Transverse colon (tissue), 4 donors: ENCODE measurements around the gene KCNG4. TPM values are rescaled to one million over a fixed set of nuclear protein-coding genes. Genes with fewer than 3 reads are reported as not detected.

ENCODE experiments used
- DNase-seq: peaks from one replicate; pipeline ENCODE4 v3.0.0-alpha.2; 2019
- H3K27ac ChIP-seq, 4 donors: fragments of 200-600 bp; sonication (generic); 2 replicates each; pipeline ENCODE4 v1.5.1; 2016 to 2018; ENCODE audit warnings: inconsistent platforms in 4 of 4
- H3K27me3 ChIP-seq: fragments of 200-600 bp; sonication (generic); 2 replicates; pipeline ENCODE4 v1.5.1; 2017; ENCODE audit warnings: inconsistent platforms
- H3K36me3 ChIP-seq, 4 donors: fragments of 200-600 bp; sonication (generic); 2 replicates each; pipeline ENCODE4 v1.5.1; 2017 to 2019; ENCODE audit warnings: inconsistent platforms in 4 of 4
- H3K4me1 ChIP-seq, 4 donors: fragments of 200-600 bp; sonication (generic); 2 replicates each; pipeline ENCODE4 v1.5.1; 2017 to 2020; ENCODE audit warnings: inconsistent platforms in 4 of 4
- H3K4me3 ChIP-seq, 4 donors: fragments of 200-600 bp; sonication (generic); 1 replicate in 1 of 4; 2 replicates in 3 of 4; pipeline versions ENCODE4 v1.5.1 to v1.6.1; 2017 to 2019; ENCODE audit warnings: inconsistent platforms in 4 of 4
- H3K9me3 ChIP-seq, 2 donors: fragments of 200-600 bp; sonication (generic); 2 replicates each; pipeline ENCODE4 v1.5.1; 2017 to 2019; ENCODE audit warnings: inconsistent platforms in 2 of 2
- CTCF ChIP-seq, 5 experiments: fragments of 200-600 bp in 3 of 5; fragments of 450-650 bp in 2 of 5; sonication (generic) in 3 of 5; IDR thresholded peaks; 1 replicate in 2 of 5; 2 replicates in 3 of 5; pipeline ENCODE4 v1.5.1; 2016 to 2017; ENCODE audit warnings: antibody characterized with exemption in 5 of 5, inconsistent platforms in 3 of 5, mild to moderate bottlenecking in 2 of 5, moderate library complexity in 1 of 5
- EP300 ChIP-seq: sonication (generic); formaldehyde crosslinking; IDR thresholded peaks from one replicate; pipeline ENCODE4 v1.6.1; 2017; ENCODE audit warnings: antibody characterized with exemption, low read depth
- POLR2A ChIP-seq: fragments of 450-650 bp; IDR thresholded peaks from one replicate; pipeline ENCODE4 v1.6.1; 2016; ENCODE audit warnings: antibody characterized with exemption, mild to moderate bottlenecking, moderate library complexity
- POLR2AphosphoS5 ChIP-seq, 3 donors: sonication (generic); formaldehyde crosslinking; IDR thresholded peaks; one replicate each; pipeline ENCODE4 v1.6.1; 2016; ENCODE audit warnings: antibody characterized with exemption in 3 of 3
- WGBS, 2 donors: methylation state at CpG; one replicate each; pipeline ENCODE4 v1.1.5; 2018; ENCODE audit warnings: low coverage in 1 of 2; 5-methylcytosine and 5-hydroxymethylcytosine counted together
- in situ Hi-C, 4 donors: fragments of 200-750 bp; cut with MboI; loops; one replicate each; pipeline versions ENCODE4 v1.15.0 to v1.15.1; 2017; ENCODE audit warnings: low sequenced_read_pairs in 3 of 4, low pct_ligation_motif_present in 1 of 4, low pct_unique_long_range_greater_than_20kb in 1 of 4
- intact Hi-C: fragments of 100-400 bp; cut with DNase I; formaldehyde crosslinking; loops from one replicate; pipeline ENCODE4 v1.15.1; 2023; ENCODE audit warnings: low total_unique reads
- total RNA-seq, 4 donors: library from RNA; depleted of rRNA; stranded (reverse); fragments of >200 nt; gene quantifications; one replicate each; pipeline ENCODE4 v1.1.0, GENCODE V29; 2016

Gene KCNG4
- total RNA-seq, 4 donors from 2014 or later = not detected

- Histone ChIP-seq H3K4me3 (no peak overlapping the region), H3K36me3 (peaks cover 0 to 5% (median 2%) of the 10 kb centered on the region in 4 donors), H3K27me3 (no peaks in the 10 kb centered on the region), H3K27ac (no peak overlapping the region), H3K9me3 (no peaks in the 10 kb centered on the region), H3K4me1 (peaks cover 19 to 28% (median 22%) of the 10 kb centered on the region in 4 donors)
- TF ChIP-seq EP300 = no peak
- TF ChIP-seq POLR2AphosphoS5 (IDR thresholded peaks at IDR 0.05) = no peak
- no peak for TF ChIP-seq CTCF (IDR thresholded peaks at IDR 0.05)
- TF ChIP-seq POLR2A = no peak
- DNase-seq = no peak
- in situ Hi-C loops (loop anchor here in 3 of 4 donors (10.0 to 25.0 kb wide), 3 partner anchors 87 to 369 kb away; partner anchors contain the start of genes HSBP1 (in 1 of the 3), NECAB2 (in 1 of the 3) and OSGIN1 (in 1 of the 3)), intact Hi-C loops (no loop called here)
- WGBS, 2 donors = 90 to 96% methylated on average over 4 to 37 of the region's 41 CpGs
Observed at GRCh38 chr16:84181144-84181915, 58.5 kb downstream of the KCNG4 start.

- intact Hi-C loops (no loop called here), in situ Hi-C loops (loop anchor here in 3 of 4 donors (10.0 to 25.0 kb wide), 3 partner anchors 86 to 368 kb away; partner anchors contain the start of genes HSBP1 (in 1 of the 3), NECAB2 (in 1 of the 3) and OSGIN1 (in 1 of the 3))
- no peak for TF ChIP-seq CTCF (IDR thresholded peaks at IDR 0.05)
- TF ChIP-seq EP300 = no peak
- TF ChIP-seq POLR2A = no peak
- TF ChIP-seq POLR2AphosphoS5 (IDR thresholded peaks at IDR 0.05) = no peak
- no peak for DNase-seq
- Histone ChIP-seq H3K9me3 (no peaks in the 10 kb centered on the region), H3K36me3 (peaks cover 0 to 5% (median 2%) of the 10 kb centered on the region in 4 donors), H3K27me3 (no peaks in the 10 kb centered on the region), H3K4me3 (no peak overlapping the region), H3K4me1 (peaks cover 15 to 28% (median 19%) of the 10 kb centered on the region in 4 donors), H3K27ac (no peak overlapping the region)
- WGBS, 2 donors = 81% methylated on average over 12 of the region's 21 CpGs; no CpG with 5 or more reads in 1 of the 2 donors
Observed at GRCh38 chr16:84180519-84181140, 59.2 kb downstream of the KCNG4 start.

DNA sequence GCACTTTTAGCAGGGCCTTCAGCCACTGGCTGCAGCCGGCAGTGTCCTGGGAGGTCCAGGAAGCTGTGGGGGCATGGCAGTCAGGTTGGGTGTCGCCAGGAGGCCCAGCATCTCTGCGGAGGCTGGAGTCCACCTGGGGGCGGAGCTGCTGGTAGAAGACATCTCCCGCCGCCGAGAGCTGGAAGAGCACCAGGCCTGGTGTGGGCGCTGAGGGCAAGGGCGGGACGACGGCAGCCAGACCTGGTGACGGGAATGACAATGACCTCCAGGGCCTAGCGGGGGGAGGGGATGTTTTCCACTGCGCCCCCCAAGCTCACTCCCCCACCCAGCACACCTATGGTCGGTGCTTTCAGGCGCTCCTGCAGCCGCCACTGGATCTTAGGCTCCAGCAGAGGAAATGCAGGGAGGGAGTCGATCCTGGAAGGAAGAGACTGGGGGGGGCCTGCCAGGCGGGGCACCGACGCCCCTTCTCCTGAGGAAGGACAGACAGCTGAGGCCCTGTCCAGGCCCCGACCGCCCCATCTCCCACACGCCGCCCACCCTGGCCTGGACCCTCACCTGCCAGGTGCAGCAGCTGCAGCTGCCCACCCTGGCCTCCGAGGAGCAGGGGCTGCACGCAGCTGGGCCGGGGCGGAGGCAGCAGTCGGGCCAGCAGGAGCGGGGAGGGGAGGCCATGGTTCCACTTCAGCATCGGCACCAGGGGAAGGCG, 60.0 kb downstream of the KCNG4 start:
- Histone ChIP-seq H3K4me3 (no peak overlapping the region), H3K27me3 (no peaks in the 10 kb centered on the region), H3K27ac (no peak overlapping the region), H3K9me3 (no peaks in the 10 kb centered on the region), H3K36me3 (peaks cover 0 to 5% (median 2%) of the 10 kb centered on the region in 4 donors), H3K4me1 (peaks cover 14 to 29% (median 19%) of the 10 kb centered on the region in 4 donors)
- DNase-seq = no peak
- WGBS, 2 donors = 95% methylated on average over 25 of the region's 33 CpGs; no CpG with 5 or more reads in 1 of the 2 donors
- intact Hi-C loops = no loop called here
- TF ChIP-seq POLR2AphosphoS5 (IDR thresholded peaks at IDR 0.05) = no peak
- TF ChIP-seq POLR2A = no peak
- TF ChIP-seq EP300 = no peak
- no peak for TF ChIP-seq CTCF (IDR thresholded peaks at IDR 0.05)
- in situ Hi-C loops = loop anchor here (10.0 to 25.0 kb wide), 4 partner anchors 85 to 367 kb away; partner anchors contain the start of genes HSBP1 (in 1 of the 4), NECAB2 (in 1 of the 4) and OSGIN1 (in 1 of the 4)
